Thyroid gland (tissue), 4 donors: Measurements from ENCODE around the gene ANKRD34A. TPM values are rescaled to one million over a fixed set of nuclear protein-coding genes. Genes with fewer than 3 reads are reported as not detected.
A peak's percentile ranks its signal among the peaks of the same experiment; 100 is the strongest.

Source experiments
- DNase-seq, 2 donors: peaks; one replicate each; pipeline ENCODE4 v3.0.0-alpha.2; 2019
- H3K27ac ChIP-seq, 3 donors: fragments of 200-600 bp; sonication (generic); 1 replicate in 2 of 3; 2 replicates in 1 of 3; pipeline ENCODE4 v1.5.1; 2016 to 2019; ENCODE audit warnings: mild to moderate bottlenecking in 1 of 3, moderate library complexity in 1 of 3
- H3K27me3 ChIP-seq: fragments of 200-600 bp; sonication (generic); one replicate; pipeline ENCODE4 v1.5.1; 2019
- H3K36me3 ChIP-seq, 2 donors: fragments of 200-600 bp; sonication (generic); one replicate each; pipeline ENCODE4 v1.5.1; 2016 to 2019
- H3K4me1 ChIP-seq, 2 donors: fragments of 200-600 bp; sonication (generic); one replicate each; pipeline ENCODE4 v1.5.1; 2017 to 2019
- H3K4me3 ChIP-seq, 3 donors: fragments of 200-600 bp; sonication (generic); replicated peaks in 1 of 3; 1 replicate in 2 of 3; 2 replicates in 1 of 3; pipeline ENCODE4 v1.5.1; 2016; ENCODE audit warnings: mild to moderate bottlenecking in 1 of 3
- H3K9me3 ChIP-seq: fragments of 200-600 bp; sonication (generic); one replicate; pipeline ENCODE4 v1.5.1; 2017
- POLR2A ChIP-seq, 2 donors: fragments of 450-650 bp; IDR thresholded peaks; one replicate each; pipeline ENCODE4 v1.6.1; 2017; ENCODE audit warnings: antibody characterized with exemption in 2 of 2, mild to moderate bottlenecking in 2 of 2, moderate library complexity in 1 of 2
- whole genome bisulfite sequencing, 2 donors: methylation state at CpG; one replicate each; pipeline ENCODE4 v1.1.5; 2017; 5-methylcytosine and 5-hydroxymethylcytosine counted together
- intact Hi-C: fragments of 100-400 bp; cut with DNase I; formaldehyde crosslinking; loops from one replicate; pipeline ENCODE4 v1.15.1; 2023
- total RNA-seq, 4 donors: library from RNA; depleted of rRNA; stranded (reverse); fragments of >200 nt; gene quantifications; one replicate each; pipeline ENCODE4 v1.2.3, GENCODE V29; 2016
- TF ChIP-seq, protein P1 (sequence below), 6 experiments: fragments of 200-600 bp in 3 of 6; fragments of 450-650 bp in 3 of 6; sonication (generic) in 3 of 6; IDR thresholded peaks; one replicate each; pipeline ENCODE4 v1.5.1; 2016 to 2019; ENCODE audit warnings: antibody characterized with exemption in 6 of 6, mild to moderate bottlenecking in 2 of 6, inconsistent platforms in 1 of 6, moderate library complexity in 1 of 6

ANKRD34A gene
- total RNA-seq, 4 donors from 2014 or later, result 0.13 to 2.0 (median 0.97) TPM

DNA sequence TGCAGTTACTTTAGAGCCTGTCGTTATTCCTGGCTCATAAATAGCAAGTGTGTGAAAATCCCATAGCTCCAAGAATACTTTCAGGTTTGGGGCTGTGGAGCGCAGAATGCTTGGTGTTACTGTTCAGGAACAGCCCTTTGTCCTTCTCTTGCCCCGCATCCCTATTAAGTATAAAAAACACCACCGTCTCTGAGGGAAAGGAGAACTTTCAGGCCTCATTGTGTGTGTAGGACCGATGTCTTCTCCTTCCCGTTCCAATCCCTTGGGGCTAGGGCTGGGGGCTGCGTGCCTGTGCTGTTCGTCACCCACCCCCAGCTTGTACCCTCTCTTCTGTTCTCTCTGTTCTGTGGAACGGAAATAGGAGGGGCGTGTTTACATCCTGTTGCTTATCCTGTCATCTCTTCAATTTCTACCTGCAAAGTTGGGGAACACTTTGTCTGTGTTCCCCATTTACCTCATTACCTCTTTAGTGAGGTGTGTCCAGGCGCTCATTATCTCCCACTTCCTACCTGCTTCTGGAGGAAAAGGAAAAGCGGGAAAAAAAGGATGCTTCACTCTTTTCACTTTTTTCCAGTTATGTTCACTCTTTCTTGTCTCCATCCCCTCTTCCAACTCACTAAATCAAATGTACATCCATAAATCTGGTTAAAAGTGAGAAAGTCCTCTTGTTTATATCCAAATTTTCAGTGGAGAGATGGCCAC lies 32.8 kb upstream of the ANKRD34A start:
- intact Hi-C loops, result no loop called here
- 22 to 35% methylated on average over 12 of the region's 12 CpGs for WGBS, 2 donors

DNA sequence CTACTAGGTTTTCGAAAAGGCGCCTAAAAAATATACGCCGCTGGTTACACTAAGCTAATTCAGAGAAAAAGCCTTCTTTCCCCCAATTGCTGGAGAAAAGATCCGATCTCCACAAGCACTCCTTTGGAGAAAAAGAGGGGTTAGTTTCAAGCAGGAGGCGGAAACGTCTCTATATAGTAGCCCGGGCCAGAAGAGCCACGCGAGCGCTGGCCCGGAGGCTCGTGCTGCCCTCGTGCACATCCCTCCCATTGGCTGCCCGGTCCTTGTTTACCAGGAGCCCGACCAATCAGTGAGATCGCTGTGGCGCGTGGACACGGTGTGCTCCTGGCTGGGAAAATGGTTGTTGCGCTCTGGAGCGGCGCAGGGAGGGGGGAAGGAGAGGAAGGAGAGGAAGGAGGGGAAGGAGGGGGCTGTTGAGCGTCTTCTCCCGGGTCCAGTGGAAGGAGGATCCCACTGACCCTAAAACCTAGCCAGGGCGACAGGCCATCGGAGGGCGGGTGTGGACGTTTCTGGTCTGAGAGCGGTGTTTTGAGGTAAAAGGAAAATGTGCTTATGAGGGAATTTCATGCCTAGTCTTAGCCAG lies 32.1 kb upstream of the ANKRD34A start, which contains the start of gene TXNIP:
Gene TXNIP, minus strand, starts transcription at position 147 of the 583 bp plus-strand sequence. CDS start 313 bp downstream, outside the sequence.
- Histone ChIP-seq H3K36me3 (peaks cover 40 to 44% of the 10 kb centered on the region in 2 donors), H3K9me3 (no peaks in the 10 kb centered on the region), H3K4me1 (peaks cover 29 to 40% of the 10 kb centered on the region in 2 donors), H3K4me3 (peak within 1 kb of the TSS; percentile 31 to 97 (median 82)), H3K27me3 (no peaks in the 10 kb centered on the region), H3K27ac (peak within 1 kb of the TSS; percentile 94 to 96 (median 95))
- peak; percentile 99 for DNase-seq
- TF ChIP-seq POLR2A (IDR thresholded peaks at IDR 0.05), result peak; percentile 90 to 99
- TF ChIP-seq, protein P1, sequence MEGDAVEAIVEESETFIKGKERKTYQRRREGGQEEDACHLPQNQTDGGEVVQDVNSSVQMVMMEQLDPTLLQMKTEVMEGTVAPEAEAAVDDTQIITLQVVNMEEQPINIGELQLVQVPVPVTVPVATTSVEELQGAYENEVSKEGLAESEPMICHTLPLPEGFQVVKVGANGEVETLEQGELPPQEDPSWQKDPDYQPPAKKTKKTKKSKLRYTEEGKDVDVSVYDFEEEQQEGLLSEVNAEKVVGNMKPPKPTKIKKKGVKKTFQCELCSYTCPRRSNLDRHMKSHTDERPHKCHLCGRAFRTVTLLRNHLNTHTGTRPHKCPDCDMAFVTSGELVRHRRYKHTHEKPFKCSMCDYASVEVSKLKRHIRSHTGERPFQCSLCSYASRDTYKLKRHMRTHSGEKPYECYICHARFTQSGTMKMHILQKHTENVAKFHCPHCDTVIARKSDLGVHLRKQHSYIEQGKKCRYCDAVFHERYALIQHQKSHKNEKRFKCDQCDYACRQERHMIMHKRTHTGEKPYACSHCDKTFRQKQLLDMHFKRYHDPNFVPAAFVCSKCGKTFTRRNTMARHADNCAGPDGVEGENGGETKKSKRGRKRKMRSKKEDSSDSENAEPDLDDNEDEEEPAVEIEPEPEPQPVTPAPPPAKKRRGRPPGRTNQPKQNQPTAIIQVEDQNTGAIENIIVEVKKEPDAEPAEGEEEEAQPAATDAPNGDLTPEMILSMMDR (IDR thresholded peaks at IDR 0.05), result no peak
- intact Hi-C loops, result no loop called here
- 0 to 1% methylated on average over 25 to 30 of the region's 30 CpGs for WGBS, 2 donors

More for the DNA sequence above, 32.8 kb upstream of the ANKRD34A start:
- TF ChIP-seq, protein P1 (IDR thresholded peaks at IDR 0.05), result no peak
- no peak for TF ChIP-seq POLR2A (IDR thresholded peaks at IDR 0.05)
- H3K27me3 ChIP-seq, result no peaks in the 10 kb centered on the region
- H3K27ac ChIP-seq, result peak overlapping the region; percentile 92 to 96 (median 94)
- H3K4me1 ChIP-seq, result peaks cover 33 to 39% of the 10 kb centered on the region in 2 donors
- H3K4me3 ChIP-seq, result peak overlapping the region; percentile 7 to 82 (median 63)
- H3K36me3 ChIP-seq, result peaks cover 36 to 40% of the 10 kb centered on the region in 2 donors
- DNase-seq, result peak in 1 of 2 donors; percentile 34
- no peaks in the 10 kb centered on the region for H3K9me3 ChIP-seq

DNA sequence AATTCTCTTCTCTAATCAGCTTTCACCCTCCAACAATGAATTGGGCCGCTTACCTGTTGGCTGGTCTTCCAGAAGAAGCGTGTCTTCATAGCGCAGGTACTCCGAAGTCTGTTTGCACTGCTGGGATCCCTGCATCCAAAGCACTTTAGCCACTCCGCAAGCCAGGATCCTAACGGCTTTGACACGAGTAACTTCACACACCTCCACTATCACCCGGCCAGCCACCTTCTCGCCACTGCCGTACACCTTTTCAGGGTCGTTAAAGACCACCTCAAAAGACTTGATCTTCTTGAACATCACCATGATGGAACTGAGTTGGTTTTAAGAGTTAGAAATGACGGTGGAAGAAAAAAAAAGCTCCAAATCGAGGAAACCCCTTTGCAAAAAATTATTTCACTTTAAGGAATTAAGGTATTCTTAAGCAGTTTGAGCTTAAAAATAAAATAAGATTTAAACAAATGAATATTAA lies 31.6 kb upstream of the ANKRD34A start:
- H3K27ac ChIP-seq, result peak overlapping the region; percentile 94 to 96 (median 95)
- H3K9me3 ChIP-seq, result no peaks in the 10 kb centered on the region
- no peak for TF ChIP-seq POLR2A (IDR thresholded peaks at IDR 0.05)
- TF ChIP-seq, protein P1 (IDR thresholded peaks at IDR 0.05), result no peak
- peak overlapping the region; percentile 31 to 97 (median 82) for H3K4me3 ChIP-seq
- peaks cover 40 to 44% of the 10 kb centered on the region in 2 donors for H3K36me3 ChIP-seq
- WGBS, 2 donors, result 0% methylated on average over 13 of the region's 13 CpGs
- H3K4me1 ChIP-seq, result peaks cover 25 to 38% of the 10 kb centered on the region in 2 donors
- intact Hi-C loops, result no loop called here
- no peaks in the 10 kb centered on the region for H3K27me3 ChIP-seq
- DNase-seq, result peak; percentile 12 to 22

GRCh38 chr1:145995148-145995881 lies 30.9 kb upstream of the ANKRD34A start:
- WGBS, 2 donors, result 1 to 2% methylated on average over 8 of the region's 8 CpGs
- H3K4me1 ChIP-seq, result peaks cover 26 to 41% of the 10 kb centered on the region in 2 donors
- TF ChIP-seq, protein P1 (IDR thresholded peaks at IDR 0.05), result no peak
- no peak for TF ChIP-seq POLR2A (IDR thresholded peaks at IDR 0.05)
- H3K9me3 ChIP-seq, result no peaks in the 10 kb centered on the region
- intact Hi-C loops, result no loop called here
- no peaks in the 10 kb centered on the region for H3K27me3 ChIP-seq
- DNase-seq, result peak in 1 of 2 donors; percentile 1
- H3K36me3 ChIP-seq, result peaks cover 40 to 44% of the 10 kb centered on the region in 2 donors
- peak overlapping the region; percentile 31 to 97 (median 82) for H3K4me3 ChIP-seq
- peak overlapping the region; percentile 94 to 96 (median 95) for H3K27ac ChIP-seq
